ENCODE measurements around the gene PDK4.
"Not testable (repeated sequence)": the region's sequence is repeated elsewhere in the genome, so short reads cannot be mapped to it uniquely, and the experiment has no call there.

The PDK4 gene

DNA sequence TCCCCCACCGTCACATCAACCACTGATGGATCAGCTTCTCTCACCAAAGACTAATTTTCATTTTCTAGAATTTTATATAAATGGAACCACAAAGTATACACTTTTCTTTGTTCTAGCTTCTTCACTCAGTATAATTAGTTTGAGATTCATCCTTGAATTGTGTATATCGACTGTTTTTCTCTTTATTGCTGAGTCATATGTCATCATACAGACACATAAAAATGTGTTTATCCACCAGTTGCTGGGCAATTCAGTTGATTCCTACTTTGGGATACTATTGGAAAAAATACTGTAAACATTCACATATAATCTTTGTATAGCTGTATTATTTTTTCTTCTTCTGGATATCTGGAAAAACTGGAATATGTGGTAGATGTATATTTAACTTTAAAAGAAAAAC lies 26.6 kb downstream of the PDK4 start:
- DNase-seq (ENCODE audit: low read depth): no peak

DNA sequence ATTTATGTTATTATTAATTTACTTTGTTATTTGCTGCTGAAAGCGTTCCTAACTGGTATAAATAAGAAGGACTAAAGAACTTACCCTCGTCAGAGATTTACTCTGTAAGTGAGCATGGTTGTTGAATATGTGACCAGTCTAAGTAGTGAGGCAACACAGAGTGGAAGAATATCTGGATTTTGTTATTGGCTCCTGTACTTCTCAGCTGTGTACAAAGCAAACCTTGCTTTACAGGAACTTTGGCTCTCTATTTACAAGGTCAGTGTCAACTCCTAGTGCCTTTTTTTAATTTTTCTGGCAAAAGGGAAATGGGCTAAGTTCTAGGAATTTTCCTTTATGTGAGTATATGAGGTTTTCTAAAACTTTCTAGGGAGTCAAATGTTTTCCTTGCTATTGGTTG lies 35.6 kb downstream of the PDK4 start:
- no peak for DNase-seq (ENCODE audit: low read depth)

DNA sequence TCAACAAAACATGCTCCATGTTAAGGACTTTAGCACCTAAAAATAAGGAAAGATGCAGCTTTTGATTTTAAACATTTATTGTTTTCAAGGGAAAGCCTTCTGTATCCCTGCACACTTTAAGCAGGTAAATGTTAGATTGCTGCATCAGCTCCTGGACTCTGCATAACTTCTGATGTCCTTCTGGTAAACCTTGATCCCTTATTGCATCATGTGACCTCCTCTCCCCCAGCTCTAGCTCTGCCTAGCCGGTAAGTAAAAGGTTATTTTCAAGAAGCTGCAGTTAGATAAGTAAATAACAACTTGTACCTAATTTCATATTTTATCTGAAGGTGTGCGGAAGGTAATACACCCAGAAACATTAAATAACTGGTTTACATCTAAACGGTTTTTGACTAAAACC lies 37.5 kb downstream of the PDK4 start:
- no peak for DNase-seq (ENCODE audit: low read depth)

DNA sequence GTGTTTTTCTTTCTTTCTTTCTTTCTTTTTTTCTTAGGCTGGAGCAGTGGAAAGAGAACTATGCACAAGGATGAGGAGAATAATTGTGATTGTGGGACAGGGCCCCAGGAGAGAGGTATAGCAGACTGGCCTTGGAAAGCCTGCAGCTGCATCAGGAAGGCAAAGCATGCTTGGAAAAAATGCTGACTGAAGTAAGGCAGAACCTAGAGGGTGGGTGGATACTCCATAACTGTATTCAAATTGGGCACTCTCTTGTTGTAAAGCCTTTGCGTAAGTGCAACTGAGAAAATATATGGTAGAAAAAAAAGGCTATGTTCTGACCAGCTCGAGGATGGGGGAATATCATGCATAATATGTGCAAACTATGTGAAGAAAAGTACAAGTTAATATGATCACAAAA lies 39.5 kb downstream of the PDK4 start:
- no peak for DNase-seq (ENCODE audit: low read depth)

DNA sequence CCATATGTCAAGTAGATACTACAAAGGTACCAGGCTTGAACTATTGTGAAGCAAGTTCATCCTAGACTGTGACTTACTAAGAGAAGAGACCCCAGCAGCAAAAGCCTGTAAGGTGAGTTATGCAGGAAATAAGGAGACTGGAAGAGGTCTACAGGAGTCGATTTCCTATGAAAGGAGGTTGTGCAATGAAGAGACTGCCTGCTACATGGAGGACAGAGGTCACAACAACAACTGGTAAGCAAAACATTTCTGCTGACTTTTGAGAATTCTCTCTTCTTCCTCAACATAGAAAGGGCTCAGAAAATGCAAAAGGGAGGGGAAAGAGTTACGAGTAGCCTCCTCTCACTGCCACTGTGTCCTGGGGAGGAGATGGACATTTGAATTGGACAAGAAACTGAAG lies 42.4 kb downstream of the PDK4 start:
- DNase-seq (ENCODE audit: low read depth): no peak

DNA sequence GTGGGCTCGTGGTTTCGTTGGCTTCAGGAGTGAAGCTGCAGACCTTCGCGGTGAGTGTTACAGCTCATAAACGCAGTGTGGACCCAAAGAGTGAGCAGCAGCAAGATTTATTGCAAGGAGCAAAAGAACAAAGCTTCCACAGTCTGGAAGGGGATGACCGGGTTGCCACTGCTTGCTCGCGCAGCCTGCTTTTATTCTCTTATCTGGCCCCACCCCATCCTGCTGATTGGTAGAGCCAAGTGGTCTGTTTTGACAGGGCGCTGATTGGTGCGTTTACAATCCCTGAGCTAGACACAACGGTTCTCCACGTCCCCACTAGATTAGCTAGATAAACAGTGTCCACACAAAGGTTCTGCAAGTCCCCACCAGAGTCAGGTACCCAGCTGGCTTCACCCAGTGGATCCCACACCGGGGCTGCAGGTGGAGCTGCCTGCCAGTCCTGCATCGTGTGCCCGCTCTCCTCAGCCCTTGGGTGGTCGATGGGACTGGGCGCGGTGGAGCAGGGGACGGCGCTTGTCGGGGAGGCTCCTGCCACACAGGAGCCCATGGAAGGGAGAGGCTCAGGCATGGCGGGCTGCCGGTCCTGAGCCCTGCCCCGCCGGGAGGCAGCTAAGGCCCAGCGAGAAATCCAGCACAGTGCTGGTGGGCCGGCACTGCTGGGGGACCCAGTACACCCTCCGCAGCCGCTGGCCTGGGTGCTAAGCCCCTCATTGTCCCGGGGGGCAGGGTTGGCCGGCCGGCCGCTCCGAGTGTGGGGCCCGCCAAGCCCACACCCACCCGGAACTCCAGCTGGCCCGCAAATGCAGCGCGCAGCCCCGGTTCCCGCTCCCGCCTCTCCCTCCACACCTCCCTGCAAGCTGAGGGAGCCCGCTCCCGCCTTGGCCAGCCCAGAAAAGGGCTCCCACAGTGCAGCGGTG lies 44.0 kb downstream of the PDK4 start:
- DNase-seq (ENCODE audit: low read depth): not testable (repeated sequence)

DNA sequence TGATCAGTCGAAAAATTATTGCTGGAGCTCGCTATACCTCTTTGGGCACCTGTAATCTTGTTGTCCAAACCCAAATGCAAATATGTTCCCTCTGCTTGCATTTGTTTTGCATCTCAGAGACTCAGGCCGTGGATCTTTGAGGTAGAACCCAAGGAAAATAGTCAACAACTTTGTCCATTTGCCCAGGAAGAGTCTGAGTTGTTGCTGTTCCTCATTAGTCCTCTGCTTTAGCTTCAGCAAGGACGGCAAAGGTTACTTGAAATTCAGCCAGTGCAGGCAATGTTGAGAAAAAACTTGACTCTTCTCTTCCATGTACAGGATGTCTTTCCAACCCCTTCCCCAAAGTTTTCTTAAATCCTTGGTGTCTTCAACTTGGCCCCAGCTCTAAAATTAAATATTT lies 45.8 kb downstream of the PDK4 start:
- no peak for DNase-seq (ENCODE audit: low read depth)

DNA sequence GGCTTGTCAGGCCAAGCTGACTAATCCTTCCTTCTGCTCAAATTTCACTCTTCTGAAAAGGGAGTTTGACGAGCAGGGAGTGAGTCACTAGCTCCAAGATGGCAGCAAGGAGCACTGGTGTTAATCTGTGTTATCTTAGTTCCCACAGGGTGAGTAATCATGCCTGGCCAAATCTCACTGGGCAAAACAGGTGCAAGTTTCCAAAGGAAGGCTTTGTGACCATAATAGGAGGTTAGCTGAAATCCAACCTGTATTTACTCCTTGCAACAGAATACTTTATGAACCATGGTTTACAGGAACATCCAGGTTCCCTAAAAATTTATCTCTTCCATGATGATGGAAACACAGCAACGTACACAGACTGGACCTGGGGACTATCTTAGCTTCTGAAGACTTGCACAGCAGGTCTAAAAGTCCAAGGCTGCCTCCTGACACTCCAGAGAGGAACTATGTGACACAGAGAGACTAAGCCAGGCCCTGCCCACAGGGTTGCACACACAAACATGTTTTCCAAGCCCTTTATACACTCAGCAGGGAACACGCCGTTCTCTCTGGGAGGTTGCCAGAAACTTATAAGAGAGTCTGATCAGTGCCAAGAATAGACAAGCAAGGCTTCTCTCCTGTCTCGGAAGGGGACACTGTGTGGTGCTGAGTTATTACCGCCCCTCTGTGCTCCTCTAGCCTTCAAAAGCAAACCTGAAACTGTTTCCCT lies 46.3 kb downstream of the PDK4 start:
- peak; percentile 35 for DNase-seq (ENCODE audit: low read depth)

DNA sequence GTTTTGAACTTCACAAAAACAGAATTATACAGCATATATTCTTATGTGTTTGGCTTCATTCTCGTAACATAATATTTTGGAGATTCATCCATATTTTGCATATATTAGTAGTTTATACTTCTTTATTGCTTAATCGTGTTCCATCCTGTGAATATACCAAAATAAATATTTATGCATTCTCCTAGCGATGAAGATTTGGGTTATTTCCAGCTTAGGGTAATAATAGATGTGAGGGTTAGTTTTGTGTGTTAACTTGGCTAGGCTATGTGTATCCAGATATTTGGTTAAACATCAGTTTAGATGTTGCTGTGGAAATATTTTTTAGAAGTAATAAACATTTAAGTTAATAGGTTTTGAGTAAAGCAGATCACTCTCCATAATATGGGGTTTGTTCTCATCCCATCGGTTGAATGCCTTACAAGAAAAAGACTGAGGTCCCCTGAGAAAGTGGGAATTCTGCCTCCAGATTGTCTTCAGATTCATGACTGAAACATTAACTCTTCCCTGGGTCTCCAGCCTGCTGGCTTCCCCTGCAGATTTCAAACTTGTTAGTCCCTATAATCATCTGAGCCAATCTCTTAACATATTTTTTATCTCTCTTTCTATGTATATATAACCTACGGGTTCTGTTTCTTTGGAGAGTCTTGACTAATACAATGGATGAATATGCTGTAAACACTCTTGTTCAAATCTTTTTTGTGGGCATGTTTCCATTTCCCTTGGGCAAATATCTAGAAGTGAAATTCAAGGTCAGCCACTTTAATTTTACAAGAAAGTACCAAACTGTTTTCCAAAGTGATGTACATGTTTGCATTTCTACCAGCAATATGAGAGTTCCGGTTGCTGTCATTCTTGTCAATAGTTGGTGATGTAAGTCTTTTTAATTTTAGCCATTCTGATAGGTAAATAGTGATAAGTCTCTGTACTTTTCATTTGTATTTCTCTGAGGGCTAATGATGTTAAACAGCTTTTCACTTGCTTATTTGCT lies 48.7 kb downstream of the PDK4 start:
- DNase-seq (ENCODE audit: low read depth): no peak

DNA sequence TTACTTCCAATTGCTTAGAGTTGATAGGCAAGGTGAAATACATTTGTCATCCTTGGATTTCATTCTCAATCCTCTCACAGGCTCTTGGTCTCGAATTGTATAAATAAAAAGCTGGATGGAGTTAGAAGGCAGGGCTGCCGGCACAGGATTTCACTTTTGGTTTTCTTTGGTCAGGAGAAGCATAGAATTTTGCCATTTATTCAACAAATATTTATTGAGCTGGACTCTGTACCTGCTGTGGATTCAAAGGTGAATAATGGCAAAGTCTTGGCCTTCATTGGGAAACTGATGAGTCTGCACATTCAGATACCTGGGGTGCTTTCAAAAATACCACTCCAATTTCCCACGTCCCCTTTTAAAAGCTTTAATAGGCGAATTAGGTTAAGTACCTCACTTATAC lies 49.7 kb downstream of the PDK4 start:
- no peak for DNase-seq (ENCODE audit: low read depth)

DNA sequence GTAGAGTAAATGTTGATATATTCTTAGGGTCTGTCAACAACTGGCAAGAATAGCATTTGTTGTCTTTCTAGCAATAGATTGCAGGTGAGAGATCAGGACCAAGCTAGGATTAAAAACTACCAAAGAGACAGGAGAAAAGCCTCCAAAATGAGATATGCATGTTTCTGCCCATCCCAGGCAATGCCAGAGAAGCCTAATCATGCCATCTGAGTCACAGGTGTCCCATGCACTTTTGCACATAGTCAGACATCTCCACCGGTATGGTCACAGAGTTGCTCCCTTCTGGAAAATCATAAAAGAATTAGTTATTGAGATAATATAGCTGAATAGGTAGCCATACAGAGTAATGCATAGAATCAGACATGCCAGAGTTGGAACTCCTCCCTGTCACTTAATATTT lies 50.6 kb downstream of the PDK4 start:
- no peak for DNase-seq (ENCODE audit: low read depth)

DNA sequence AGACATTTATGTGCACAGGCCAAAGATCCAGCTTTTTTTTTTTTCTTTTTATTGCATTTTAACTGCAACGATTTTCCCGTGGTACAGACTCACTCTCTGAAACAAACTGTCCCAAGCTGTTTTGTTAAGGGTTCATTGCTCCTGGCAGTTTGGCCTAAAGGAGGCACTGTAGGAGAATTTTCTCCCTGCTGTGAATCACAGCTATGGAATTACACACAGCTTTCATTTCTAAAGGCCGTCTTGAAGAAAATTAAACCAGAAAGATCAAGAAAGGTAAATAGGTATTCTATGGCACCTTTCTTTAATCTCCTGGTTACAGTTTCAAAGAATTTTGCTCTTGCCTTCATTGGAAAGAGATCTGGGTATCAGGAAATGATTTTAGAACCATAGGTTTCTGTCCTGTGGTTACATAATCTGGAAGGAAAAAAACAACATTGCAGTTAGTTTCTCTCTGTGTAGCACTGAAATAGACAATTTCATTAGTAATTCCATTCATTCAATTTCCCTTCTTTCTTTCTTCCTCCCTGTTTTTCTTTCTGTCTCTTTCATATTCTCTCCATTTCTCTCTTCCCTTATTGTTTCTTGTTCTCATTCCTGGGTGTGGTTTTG lies 51.2 kb downstream of the PDK4 start:
- DNase-seq (ENCODE audit: low read depth): peak; percentile 1

DNA sequence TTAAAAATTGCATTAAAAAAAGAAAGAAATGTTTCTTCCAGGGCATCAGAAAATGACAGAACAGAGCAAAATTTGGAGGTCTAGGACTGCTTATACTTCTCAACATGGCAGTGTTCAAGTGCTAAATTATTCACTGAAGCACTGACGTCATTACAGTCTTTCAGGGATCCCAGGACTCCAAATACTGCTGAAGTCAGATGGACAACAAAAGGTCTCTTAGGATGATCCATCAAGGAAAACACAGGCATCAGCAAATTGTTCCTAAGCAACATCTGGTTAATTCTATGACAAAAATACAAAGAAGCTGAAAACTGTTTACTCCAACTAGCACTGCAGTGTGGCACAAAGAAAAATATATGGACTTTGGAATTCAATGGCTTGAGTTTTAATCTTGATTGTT lies 52.1 kb downstream of the PDK4 start:
- DNase-seq (ENCODE audit: low read depth): no peak

DNA sequence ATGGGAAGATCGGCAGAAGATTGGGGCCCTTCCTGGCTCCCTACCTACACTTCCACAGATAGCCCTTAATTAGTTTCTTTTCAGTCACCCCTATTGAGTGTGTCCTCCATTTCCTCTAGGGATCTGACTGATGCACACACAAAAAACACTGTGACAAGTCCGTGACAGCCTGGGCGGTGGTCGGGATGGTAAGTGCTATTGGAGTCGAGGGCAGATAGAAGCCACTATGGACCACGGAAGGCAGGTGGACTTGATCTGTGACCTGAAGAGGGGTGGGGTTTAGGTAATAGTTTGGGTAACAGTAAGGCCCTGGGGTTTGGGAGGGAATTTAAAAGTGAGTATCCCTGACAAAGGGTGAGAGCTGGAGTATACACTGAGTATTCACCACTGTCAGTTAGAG lies 53.0 kb downstream of the PDK4 start:
- no peak for DNase-seq (ENCODE audit: low read depth)

DNA sequence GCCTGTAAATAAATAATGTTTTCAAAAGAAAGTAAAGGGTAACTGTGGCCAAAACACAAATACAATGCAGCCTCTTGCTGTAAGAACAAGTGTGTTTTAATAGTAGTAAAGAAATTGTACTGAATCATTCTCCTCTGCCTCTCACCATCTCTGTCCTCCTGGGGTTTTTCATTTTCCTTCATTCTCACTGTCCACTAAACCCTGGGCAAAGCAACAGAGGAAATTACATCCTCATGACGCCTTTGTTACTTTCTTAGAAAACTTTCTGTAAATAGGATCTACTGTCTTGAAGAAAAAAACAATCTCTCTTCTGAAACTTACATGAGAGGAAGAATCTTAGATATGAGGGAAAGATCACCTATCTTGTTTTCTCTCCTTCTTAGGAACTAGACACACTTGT lies 56.0 kb downstream of the PDK4 start:
- DNase-seq (ENCODE audit: low read depth): no peak

DNA sequence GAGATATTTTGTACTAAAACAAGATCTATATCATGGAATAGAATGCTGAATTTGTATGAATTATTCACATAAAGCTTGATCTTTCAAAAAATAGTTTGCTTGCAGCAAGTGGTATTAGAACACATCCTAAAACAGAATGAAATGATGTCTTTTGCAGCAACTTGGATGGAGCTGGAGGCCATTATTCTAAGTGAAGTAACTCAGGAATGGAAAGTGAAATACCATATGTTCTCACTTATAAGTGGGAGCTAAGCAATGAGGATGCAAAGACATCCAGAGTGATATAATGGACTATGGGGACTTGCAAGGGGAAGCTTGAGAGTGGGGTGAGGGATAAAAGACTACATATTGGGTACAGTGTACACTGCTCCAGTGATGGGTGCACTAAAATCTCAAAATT lies 56.9 kb downstream of the PDK4 start:
- DNase-seq (ENCODE audit: low read depth): no peak

DNA sequence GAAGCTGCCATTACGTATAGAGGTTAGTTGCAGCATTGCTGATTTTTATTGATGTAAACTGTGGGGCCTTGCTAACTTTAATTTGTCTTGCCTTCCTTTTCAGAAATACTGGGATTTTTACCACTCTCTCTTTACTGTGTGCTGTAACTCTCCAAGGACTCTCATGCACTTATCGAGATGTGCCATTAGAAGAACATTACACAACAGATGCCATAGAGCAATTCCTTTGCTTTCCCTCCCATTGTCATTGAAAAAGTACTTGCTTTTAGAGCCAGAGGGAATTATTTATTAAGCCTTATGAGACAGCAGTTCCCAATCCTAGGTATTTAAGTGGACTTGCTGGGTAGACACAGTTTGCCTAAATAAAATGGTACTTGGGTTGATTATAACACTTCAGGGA lies 58.8 kb downstream of the PDK4 start:
- DNase-seq (ENCODE audit: low read depth): no peak

DNA sequence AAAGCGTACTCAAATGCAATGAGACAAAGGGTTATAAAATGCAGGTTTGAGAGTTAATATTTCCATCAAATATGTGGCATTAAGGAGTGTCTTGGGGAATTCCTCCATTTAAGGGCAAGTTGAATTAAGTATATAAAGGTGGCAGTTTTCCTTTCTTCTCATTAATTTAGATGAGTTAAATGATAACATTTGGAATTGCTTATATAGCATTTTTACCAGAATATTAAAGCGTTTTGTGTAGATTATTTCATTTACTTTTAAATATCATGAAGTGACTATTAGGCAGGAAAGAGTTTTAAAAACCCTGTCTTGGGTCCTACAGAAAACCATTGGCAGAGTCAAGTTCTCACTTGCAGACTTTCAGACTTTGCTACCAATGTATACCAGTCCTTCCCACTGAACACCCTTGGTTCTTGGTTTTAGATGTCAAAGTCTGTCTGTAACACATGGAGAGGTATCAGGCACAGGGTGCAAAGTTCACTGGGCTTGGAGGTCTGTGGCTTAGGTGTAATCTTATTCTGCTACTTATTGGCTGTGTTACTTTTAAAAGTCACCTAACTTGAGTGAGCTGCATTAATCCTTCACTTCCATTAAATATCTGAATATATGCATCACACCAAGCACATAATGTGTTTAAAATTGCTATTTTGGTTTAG lies 59.5 kb downstream of the PDK4 start:
- no peak for DNase-seq (ENCODE audit: low read depth)

DNA sequence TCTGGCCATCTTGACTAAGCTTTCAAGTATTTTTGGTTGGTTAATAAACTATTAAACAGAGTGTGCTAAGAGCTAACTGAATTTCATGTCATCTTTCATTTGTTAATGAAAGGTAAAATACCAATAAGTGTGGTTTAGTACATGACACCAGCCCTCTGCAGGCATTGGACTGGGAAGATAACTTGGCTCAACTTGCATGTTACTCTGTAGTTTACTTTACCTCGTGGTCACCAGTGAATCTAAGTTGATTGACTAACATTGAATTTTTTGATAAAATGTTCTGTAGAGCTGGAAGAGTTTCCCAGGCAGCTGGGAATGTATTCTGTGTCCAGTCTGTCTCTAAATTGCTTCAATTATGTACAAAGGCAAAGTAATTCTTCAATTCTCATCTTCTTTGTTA lies 60.7 kb downstream of the PDK4 start:
- DNase-seq (ENCODE audit: low read depth): no peak

DNA sequence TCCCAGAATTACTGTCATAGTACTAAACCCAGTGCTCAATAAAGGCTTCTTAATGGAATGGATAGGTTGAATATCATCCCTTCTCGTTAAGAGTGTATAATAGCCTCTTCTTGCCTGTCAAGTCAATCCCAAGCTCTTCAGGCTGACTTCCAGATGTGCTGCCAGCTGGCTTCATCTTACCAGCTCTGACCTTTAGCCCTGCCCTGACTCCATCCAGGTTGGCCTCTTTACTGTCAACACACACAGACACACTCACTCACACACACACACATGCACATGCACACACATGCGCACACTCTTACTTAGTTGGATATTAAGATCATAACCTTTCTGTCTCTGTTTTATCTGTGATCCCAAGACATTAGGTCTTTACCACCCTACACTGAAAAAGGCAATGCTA lies 61.5 kb downstream of the PDK4 start:
- no peak for DNase-seq (ENCODE audit: low read depth)

Measured in HS-27A (cell line).